Measurements from ENCODE around the gene DOCK10.

Gene DOCK10

GRCh38 chr2:225042800-225043167 is 516 bp upstream of the DOCK10 start:
- Histone ChIP-seq H3K4me1 (ENCODE audit: control insufficient read depth, insufficient read depth, low read length, poor library complexity, severe bottlenecking) (peaks cover 4% of the 10 kb centered on the region), H3K9me3 (ENCODE audit: control insufficient read depth, low read length) (no peaks in the 10 kb centered on the region), H3K36me3 (ENCODE audit: control insufficient read depth, insufficient read depth, low read length) (no peaks in the 10 kb centered on the region), H3K27ac (ENCODE audit: low read depth, low read length, severe bottlenecking) (no peak overlapping the region), H3K4me3 (ENCODE audit: extremely low read depth, insufficient read depth, low read length, poor library complexity, severe bottlenecking) (peak overlapping the region; percentile 53)
- 20 to 24% methylated on average over 11 of the region's 13 CpGs for WGBS, 2 experiments (ENCODE audit: insufficient coverage in 2 of 2)

GRCh38 chr2:225041207-225041850 is 939 bp downstream of the DOCK10 start:
- Histone ChIP-seq H3K4me1 (ENCODE audit: control insufficient read depth, insufficient read depth, low read length, poor library complexity, severe bottlenecking) (peaks cover 4% of the 10 kb centered on the region), H3K9me3 (ENCODE audit: control insufficient read depth, low read length) (no peaks in the 10 kb centered on the region), H3K36me3 (ENCODE audit: control insufficient read depth, insufficient read depth, low read length) (no peaks in the 10 kb centered on the region), H3K4me3 (ENCODE audit: extremely low read depth, insufficient read depth, low read length, poor library complexity, severe bottlenecking) (peak overlapping the region; percentile 53), H3K27ac (ENCODE audit: low read depth, low read length, severe bottlenecking) (no peak overlapping the region)
- 37 to 40% methylated on average over 19 to 21 of the region's 27 CpGs for WGBS, 2 experiments (ENCODE audit: insufficient coverage in 2 of 2)

- Histone ChIP-seq H3K36me3 (ENCODE audit: control insufficient read depth, insufficient read depth, low read length) (no peaks in the 10 kb centered on the region), H3K27ac (ENCODE audit: low read depth, low read length, severe bottlenecking) (no peak overlapping the region), H3K4me3 (ENCODE audit: extremely low read depth, insufficient read depth, low read length, poor library complexity, severe bottlenecking) (peak overlapping the region; percentile 53), H3K9me3 (ENCODE audit: control insufficient read depth, low read length) (no peaks in the 10 kb centered on the region), H3K4me1 (ENCODE audit: control insufficient read depth, insufficient read depth, low read length, poor library complexity, severe bottlenecking) (peaks cover 4% of the 10 kb centered on the region)
- 70 to 71% methylated on average over 3 to 7 of the region's 9 CpGs for WGBS, 2 experiments (ENCODE audit: insufficient coverage in 2 of 2)
These were observed 1.4 kb downstream of the DOCK10 start for GRCh38 chr2:225040856-225041206.

GRCh38 chr2:225040142-225040541 is 2.1 kb downstream of the DOCK10 start:
- Histone ChIP-seq H3K4me3 (ENCODE audit: extremely low read depth, insufficient read depth, low read length, poor library complexity, severe bottlenecking) (no peak overlapping the region), H3K4me1 (ENCODE audit: control insufficient read depth, insufficient read depth, low read length, poor library complexity, severe bottlenecking) (peaks cover 4% of the 10 kb centered on the region), H3K27ac (ENCODE audit: low read depth, low read length, severe bottlenecking) (no peak overlapping the region), H3K36me3 (ENCODE audit: control insufficient read depth, insufficient read depth, low read length) (no peaks in the 10 kb centered on the region), H3K9me3 (ENCODE audit: control insufficient read depth, low read length) (no peaks in the 10 kb centered on the region)
- WGBS, 2 experiments (ENCODE audit: insufficient coverage in 2 of 2), result 27 to 81% methylated on average over 2 to 3 of the region's 5 CpGs

GRCh38 chr2:225038231-225038523 is 4.1 kb downstream of the DOCK10 start:
- H3K36me3 ChIP-seq (ENCODE audit: control insufficient read depth, insufficient read depth, low read length), result no peaks in the 10 kb centered on the region
- peaks cover 4% of the 10 kb centered on the region for H3K4me1 ChIP-seq (ENCODE audit: control insufficient read depth, insufficient read depth, low read length, poor library complexity, severe bottlenecking)
- H3K4me3 ChIP-seq (ENCODE audit: extremely low read depth, insufficient read depth, low read length, poor library complexity, severe bottlenecking), result no peak overlapping the region
- no CpG with 5 or more reads among the region's 3 CpGs for WGBS, 2 experiments (ENCODE audit: insufficient coverage in 2 of 2)
- no peaks in the 10 kb centered on the region for H3K9me3 ChIP-seq (ENCODE audit: control insufficient read depth, low read length)
- H3K27ac ChIP-seq (ENCODE audit: low read depth, low read length, severe bottlenecking), result no peak overlapping the region

- Histone ChIP-seq H3K9me3 (ENCODE audit: control insufficient read depth, low read length) (no peaks in the 10 kb centered on the region), H3K27ac (ENCODE audit: low read depth, low read length, severe bottlenecking) (no peak overlapping the region), H3K4me3 (ENCODE audit: extremely low read depth, insufficient read depth, low read length, poor library complexity, severe bottlenecking) (no peak overlapping the region), H3K4me1 (ENCODE audit: control insufficient read depth, insufficient read depth, low read length, poor library complexity, severe bottlenecking) (peaks cover 4% of the 10 kb centered on the region), H3K36me3 (ENCODE audit: control insufficient read depth, insufficient read depth, low read length) (no peaks in the 10 kb centered on the region)
- WGBS, 2 experiments (ENCODE audit: insufficient coverage in 2 of 2), result 94 to 96% methylated on average over 4 of the region's 5 CpGs
These were observed 4.6 kb downstream of the DOCK10 start for GRCh38 chr2:225037415-225038230.

- peaks cover 2% of the 10 kb centered on the region for H3K4me1 ChIP-seq (ENCODE audit: control insufficient read depth, insufficient read depth, low read length, poor library complexity, severe bottlenecking)
- no peaks in the 10 kb centered on the region for H3K9me3 ChIP-seq (ENCODE audit: control insufficient read depth, low read length)
- no peak overlapping the region for H3K27ac ChIP-seq (ENCODE audit: low read depth, low read length, severe bottlenecking)
- H3K4me3 ChIP-seq (ENCODE audit: extremely low read depth, insufficient read depth, low read length, poor library complexity, severe bottlenecking), result no peak overlapping the region
- no peaks in the 10 kb centered on the region for H3K36me3 ChIP-seq (ENCODE audit: control insufficient read depth, insufficient read depth, low read length)
- WGBS, 2 experiments (ENCODE audit: insufficient coverage in 2 of 2), result no CpG with 5 or more reads among the region's 1 CpG
These were observed 5.8 kb downstream of the DOCK10 start for GRCh38 chr2:225036431-225036830.

GRCh38 chr2:225033440-225034318 is 8.6 kb downstream of the DOCK10 start:
- WGBS, 2 experiments (ENCODE audit: insufficient coverage in 2 of 2), result 77 to 91% methylated on average over 3 of the region's 6 CpGs
- Histone ChIP-seq H3K4me1 (ENCODE audit: control insufficient read depth, insufficient read depth, low read length, poor library complexity, severe bottlenecking) (no peaks in the 10 kb centered on the region), H3K4me3 (ENCODE audit: extremely low read depth, insufficient read depth, low read length, poor library complexity, severe bottlenecking) (no peak overlapping the region), H3K9me3 (ENCODE audit: control insufficient read depth, low read length) (no peaks in the 10 kb centered on the region), H3K27ac (ENCODE audit: low read depth, low read length, severe bottlenecking) (no peak overlapping the region), H3K36me3 (ENCODE audit: control insufficient read depth, insufficient read depth, low read length) (no peaks in the 10 kb centered on the region)

- Histone ChIP-seq H3K4me3 (ENCODE audit: extremely low read depth, insufficient read depth, low read length, poor library complexity, severe bottlenecking) (no peak overlapping the region), H3K27ac (ENCODE audit: low read depth, low read length, severe bottlenecking) (no peak overlapping the region), H3K9me3 (ENCODE audit: control insufficient read depth, low read length) (no peaks in the 10 kb centered on the region), H3K36me3 (ENCODE audit: control insufficient read depth, insufficient read depth, low read length) (no peaks in the 10 kb centered on the region), H3K4me1 (ENCODE audit: control insufficient read depth, insufficient read depth, low read length, poor library complexity, severe bottlenecking) (no peaks in the 10 kb centered on the region)
These were observed 10.0 kb downstream of the DOCK10 start for GRCh38 chr2:225032246-225032645.

GRCh38 chr2:225031599-225031998 is 10.7 kb downstream of the DOCK10 start:
- H3K27ac ChIP-seq (ENCODE audit: low read depth, low read length, severe bottlenecking), result no peak overlapping the region
- WGBS, 2 experiments (ENCODE audit: insufficient coverage in 2 of 2), result 72 to 93% methylated on average over 2 of the region's 4 CpGs

More at GRCh38 chr2:225031599-225031998, 10.7 kb downstream of the DOCK10 start:
- no peaks in the 10 kb centered on the region for H3K4me1 ChIP-seq (ENCODE audit: control insufficient read depth, insufficient read depth, low read length, poor library complexity, severe bottlenecking)
- no peak overlapping the region for H3K4me3 ChIP-seq (ENCODE audit: extremely low read depth, insufficient read depth, low read length, poor library complexity, severe bottlenecking)
- H3K9me3 ChIP-seq (ENCODE audit: control insufficient read depth, low read length), result no peaks in the 10 kb centered on the region
- no peaks in the 10 kb centered on the region for H3K36me3 ChIP-seq (ENCODE audit: control insufficient read depth, insufficient read depth, low read length)
